HG03378 (cell line): ENCODE measurements around the gene CDRT4.
"Not testable (repeated sequence)": the region's sequence is repeated elsewhere in the genome, so short reads cannot be mapped to it uniquely, and the experiment has no call there.

Source experiments
- ATAC-seq: cut with Tn5 transposase; IDR thresholded peaks from one replicate; pipeline ENCODE4 v1.9.1; 2021; ENCODE audit warnings: mild to moderate bottlenecking, moderate library complexity; ENCODE audit not compliant: unreplicated experiment

Gene CDRT4

DNA sequence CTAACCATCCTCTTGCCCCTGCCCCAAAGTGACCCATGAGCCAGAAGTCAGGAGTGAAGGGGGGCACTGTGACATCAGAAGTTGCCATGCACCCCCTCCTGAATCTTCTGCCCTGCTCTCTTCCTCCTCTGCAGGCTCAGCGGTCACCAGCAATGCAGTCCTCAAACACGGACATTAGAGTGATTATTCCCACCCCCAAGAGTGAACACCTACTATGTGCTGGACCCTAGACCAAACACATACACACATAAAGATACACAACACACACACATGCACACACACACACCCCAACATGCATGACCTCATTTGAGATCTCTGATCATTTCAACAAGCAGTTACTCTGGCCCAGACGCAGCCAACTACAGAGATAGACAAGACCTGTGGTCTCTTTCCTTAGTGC is at the start of gene CDRT4:
TSS of gene CDRT4 (minus strand) at position 30 of the 400 bp plus-strand sequence. CDS start 27,383 bp downstream, outside the sequence.
- no peak for ATAC-seq

DNA sequence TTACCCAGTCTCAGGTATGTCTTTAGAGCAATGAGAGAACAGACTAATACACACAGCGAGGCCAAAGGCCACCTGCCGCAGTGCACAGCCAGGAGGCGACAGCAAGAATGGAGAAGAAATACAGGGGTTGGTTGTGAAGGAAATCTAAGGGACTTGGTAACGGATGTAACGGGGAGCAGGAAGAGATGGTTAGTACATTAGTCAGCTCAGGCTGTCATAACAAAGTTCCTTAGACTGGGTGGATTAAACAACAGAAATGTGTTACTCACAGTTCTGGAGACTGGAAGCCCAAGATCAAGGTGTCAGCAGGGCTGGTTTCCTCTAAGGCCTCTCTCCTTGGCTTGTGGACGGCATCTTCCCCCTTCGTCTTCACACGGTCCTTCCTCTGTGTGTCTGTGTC is 48.7 kb upstream of the CDRT4 start:
- ATAC-seq = no peak

DNA sequence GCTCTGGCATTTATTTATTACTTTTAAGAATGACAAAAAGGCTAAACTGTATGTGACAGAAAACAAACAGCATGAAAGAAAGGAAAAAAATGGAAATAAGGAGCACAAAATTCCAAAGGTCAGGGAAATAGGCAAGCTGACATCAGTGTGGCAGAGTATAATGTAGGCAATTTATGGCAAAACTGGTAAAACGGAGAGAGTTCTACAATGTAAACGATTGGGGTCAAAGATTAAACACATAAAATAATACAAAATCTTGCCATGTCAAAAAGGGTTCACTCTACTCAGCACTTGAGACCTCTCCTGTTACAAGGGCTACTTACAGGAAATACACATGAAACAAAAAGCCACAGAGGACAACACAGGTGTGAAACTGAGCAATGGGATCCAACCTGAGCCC is 47.0 kb upstream of the CDRT4 start:
- ATAC-seq = no peak

DNA sequence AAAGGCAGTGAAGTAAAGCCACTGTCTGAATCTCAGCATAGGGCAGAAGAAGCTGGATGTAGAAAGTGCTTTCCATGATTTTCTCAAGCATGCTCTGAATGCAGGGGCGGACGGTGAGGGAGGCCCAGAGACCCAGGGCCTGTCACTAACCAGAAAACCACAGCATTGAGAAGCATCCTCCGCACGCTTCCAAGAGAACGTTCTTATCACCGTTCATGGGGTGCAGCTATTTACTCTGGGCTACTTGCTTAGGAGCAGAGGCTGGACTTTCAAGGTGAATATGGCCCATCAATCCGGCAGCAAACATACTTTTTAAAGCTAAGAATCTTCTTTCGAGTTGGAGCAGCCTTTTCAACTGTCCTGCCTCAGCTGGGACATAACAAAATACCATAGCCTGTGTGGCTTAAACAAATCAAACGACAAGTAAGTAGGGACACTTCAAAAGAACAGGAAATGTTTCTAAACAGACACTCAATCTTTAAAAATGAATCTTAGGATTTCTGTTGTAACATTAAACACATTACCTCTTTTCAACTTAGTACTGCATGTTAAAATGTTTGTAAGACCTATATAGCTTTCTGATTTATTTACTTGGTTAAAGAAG is 46.5 kb upstream of the CDRT4 start:
- ATAC-seq = no peak

DNA sequence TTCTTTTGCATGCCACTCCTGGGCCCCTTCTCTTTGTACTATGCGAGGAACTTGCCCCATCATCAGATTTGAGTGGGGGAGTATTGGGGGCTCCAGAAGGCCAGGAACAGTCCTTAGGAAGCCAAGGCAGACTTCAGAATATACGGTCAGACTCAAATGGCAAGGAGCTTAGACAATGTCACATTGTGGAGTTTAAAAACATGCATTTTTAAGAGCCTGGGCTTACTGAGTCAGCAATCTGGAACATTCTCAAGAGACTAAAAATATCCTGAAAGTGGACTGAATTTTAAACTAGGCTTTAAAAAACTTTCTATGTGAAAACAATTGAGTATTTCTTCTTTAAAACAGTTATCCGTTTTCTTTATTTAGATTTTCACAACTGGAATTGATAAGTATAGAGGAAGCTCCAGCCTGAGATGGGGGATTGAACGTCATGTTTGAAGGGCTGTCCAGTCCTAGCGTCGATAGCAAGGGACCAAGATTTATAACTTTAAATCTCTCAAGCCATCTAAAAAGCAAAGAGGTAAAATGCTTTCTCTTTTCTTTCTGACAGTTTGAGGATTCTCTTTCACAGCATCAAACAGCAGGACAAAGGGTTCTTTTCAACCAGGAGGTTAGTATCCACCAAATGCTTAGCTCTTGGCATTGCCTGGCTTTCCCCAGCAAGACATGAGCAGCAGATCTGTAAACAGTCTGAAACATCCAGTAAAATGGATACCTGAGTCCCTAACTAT is 45.8 kb upstream of the CDRT4 start:
- no peak for ATAC-seq

DNA sequence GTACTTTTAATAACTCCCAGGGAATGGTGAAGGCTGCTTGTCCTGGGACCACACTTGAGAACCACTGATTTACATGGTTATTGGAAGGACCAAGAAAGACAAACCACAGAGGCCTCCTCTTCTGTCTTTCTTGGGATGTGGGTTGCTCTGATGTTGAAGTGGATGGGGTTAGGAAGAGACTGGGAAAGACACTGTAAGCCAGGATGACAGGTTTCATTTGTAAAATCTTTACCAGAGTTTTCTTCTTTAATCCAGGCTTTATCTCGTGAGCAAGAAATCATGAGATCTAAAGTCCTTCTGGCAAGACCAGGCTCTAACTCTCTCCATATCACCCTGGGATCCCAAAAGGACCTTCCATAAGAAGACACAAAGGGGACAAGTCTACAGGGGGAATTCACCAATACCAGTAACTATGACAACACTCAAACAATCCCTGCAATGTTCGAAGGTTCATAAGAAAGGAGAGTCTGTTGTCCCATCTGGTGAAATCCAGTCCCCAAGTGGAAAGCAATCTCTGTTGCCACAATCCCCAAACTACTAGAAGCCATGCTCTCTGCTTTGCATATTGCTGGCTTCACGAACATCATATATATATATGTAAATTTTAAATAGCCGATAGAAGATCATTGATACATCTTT is 44.8 kb upstream of the CDRT4 start:
- no peak for ATAC-seq

DNA sequence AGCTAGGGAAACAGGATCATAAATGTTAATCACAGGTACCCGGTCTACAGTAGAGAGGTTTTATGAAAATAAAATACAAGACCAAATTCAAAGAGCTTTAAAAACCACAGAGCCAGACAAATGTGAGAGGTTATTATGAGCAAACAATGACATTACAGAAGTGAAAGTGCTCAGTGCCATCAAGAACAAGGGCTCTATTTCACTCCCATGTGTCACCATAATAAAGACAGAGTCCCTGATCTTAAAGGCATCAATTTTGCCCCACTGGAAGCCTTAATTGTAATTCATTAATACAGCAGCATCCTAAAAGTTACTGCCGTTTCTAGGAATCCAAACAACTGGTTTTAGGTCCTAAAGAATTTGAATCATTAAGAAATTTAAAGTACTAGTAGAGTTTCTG is 43.7 kb upstream of the CDRT4 start:
- ATAC-seq = no peak

DNA sequence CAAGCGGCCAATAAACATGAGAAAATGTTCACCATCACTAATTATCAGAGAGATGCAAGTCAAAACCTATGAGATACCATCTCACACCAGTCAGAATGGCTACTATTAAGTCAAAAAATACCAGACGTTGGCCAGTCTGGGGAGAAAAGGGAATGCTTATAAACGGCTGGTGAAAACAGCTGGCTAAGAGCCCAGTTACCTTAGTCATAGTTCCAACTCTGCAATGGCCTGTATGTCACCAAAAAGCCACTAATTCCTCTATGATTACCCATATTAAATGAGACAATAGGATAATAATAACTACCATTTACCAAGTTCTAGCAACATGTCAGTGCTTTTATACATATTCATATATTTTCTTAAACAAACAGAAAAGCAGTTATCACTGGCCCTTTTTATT is 42.9 kb upstream of the CDRT4 start:
- no peak for ATAC-seq

DNA sequence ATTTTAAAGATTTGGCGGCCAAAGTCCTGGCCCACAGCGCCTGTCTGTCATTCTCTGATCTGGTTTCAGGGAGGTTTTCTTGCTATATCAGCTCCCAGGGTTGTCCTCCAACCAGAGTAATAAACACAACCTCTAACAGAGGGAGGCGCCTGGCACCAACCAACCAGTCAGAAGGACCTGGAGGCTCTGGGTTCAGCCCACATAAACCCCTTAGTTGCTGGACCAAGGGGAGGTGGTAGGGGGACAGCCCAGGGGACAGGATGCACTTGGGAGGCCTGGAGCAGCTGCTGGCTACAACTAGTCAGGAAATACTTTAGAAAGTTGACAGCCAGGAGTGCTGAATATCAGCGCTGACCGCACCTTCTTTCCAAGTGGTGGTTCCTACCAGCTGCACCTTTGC is 41.7 kb upstream of the CDRT4 start:
- no peak for ATAC-seq

DNA sequence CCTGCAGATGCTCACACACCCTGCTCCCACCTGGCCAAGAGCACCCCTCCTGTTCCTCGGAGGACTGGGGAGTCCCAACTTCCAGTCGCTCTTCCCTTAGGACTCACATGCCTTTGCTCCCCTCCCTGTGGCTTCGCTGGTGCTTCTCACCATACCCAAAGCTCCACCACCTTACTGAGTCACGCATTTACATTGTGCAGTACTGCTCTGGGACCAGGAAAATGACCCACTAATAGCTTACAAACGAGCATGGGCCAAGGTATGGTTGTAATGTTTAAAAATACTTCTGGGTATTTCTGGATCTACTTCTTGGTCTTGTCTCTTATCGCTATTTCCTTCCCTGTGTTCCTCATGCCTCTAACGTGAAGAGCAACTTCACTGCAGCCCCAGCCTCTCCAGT is 41.0 kb upstream of the CDRT4 start:
- ATAC-seq = no peak

DNA sequence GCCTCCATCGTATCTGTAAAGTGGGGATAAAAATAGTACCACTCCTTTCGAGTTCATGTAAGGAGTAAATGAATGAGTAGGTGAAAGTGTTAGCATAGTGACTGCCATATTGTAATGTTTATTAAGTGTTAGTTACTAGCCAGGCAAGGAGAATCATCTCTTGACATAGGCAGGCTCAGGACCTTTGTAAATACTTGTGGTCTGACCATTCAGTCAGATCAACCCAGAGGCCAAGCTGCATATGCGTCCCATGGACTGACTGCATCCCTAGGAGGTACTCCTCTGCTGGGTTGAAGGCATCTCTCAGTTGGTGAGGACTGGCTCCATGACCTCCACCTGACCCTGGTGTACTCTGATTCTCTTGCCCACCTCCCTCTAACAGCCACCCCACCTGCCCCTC is 40.5 kb upstream of the CDRT4 start:
- no peak for ATAC-seq

DNA sequence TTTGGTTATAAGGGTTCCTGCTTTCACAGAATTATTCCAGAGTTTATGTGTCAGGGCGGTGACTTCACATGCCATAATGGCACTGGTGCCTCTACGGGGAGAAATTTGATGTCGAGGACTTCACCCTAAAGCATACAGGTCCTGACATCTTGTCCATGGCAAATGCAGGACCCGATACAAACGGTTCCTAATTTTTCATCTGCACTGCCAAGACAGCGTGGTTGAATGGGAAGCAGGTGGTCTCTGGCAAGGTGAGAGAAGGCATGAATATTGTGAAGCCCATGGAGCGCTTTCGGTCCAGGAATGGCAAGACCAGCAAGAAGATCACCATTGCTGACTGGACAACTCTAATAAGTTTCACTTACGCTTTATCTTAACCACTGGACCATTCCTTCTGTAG is 39.6 kb upstream of the CDRT4 start:
- ATAC-seq = no peak

DNA sequence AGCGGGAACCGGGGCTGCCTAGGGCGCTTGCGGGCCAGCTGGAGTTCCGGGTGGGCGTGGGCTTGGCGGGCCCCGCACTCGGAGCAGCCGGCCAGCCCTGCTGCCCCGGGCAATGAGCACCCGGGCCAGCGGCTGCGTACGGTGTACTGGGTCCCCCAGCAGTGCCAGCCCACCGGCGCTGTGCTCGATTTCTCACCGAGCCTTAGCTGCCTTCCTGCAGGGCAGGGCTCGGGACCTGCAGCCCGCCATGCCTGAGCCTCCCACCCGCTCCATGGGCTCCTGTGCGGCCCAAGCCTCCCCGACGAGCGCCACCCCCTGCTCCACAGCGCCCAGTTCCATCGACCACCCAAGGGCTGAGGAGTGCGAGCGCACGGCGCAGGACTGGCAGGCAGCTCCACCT is 38.3 kb upstream of the CDRT4 start:
- not testable (repeated sequence) for ATAC-seq

DNA sequence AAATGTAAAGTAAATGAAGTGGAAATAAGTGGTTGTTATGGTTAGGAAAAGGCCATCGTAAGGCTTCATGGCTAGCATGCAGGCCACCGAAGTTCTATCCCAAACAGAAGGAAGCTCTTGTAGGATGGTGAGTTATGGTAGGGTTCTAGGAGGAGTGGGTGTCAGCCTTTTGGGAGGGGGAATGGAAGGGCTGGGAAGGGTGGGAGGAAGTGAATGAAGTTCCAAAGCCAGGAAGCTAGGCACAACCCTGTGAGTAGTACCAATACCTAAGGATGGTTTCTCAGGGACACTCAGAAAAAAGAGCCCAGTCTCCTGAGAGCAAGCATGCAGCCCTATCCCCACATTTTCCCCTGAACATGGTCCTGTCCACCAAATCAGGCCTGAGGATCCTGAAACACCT is 36.3 kb upstream of the CDRT4 start:
- ATAC-seq = no peak

DNA sequence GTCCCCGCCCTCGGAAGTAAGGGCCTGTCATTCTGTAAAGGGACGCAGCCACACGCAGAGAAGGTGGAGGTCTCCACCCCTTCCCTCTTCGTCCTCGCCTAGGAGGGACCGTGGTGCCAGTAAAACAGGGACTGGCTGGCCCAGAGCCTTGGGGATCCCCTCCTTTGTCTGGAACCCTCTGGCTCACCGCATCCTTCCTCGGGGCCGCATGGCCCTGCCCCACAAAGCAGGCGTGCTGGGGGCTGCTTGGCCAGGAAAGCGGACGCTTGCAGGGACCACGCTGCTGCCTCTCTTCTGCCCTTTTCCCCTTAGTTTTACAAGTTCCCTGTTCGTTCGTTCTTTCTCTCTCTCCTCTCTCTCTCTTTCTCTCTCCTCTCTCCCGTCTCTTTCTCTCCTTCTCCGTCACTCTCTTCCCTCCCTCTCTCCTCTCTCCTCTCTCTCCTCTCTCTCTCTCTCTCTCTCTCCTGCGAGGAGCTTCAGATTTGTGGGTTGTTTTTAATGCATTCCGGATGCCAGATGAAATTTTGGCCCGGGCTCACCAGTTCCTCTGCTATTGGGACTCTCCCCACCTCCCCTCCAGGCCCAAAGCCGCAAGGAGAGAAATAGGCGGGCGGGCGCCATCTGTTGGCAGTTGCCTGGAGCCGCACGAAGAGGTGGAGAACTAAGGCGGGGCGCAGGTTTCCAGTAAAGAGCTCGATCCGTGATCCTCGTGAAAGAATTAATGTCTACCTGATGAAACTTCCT is 35.1 kb upstream of the CDRT4 start:
- peak; percentile 73 for ATAC-seq

DNA sequence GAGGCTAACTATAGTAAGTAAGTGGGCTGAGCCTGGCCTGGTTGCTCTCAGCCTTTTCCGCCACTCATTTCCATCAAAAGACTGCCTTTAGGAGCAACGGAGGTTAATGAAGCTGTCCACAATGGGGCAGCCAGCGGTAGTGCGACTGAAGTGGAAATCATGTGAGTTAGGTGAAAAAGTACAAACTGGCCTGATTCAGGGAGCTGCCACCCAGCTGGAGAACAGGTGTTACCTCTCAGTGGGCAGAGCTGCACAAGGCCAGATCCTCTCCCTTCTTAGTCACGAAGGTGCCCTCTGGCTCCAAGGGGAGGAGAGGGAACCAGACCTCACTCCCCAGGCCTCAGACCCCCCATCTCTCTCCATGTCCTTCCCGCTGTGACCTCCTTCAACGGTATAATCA is 34.4 kb upstream of the CDRT4 start:
- ATAC-seq = no peak

DNA sequence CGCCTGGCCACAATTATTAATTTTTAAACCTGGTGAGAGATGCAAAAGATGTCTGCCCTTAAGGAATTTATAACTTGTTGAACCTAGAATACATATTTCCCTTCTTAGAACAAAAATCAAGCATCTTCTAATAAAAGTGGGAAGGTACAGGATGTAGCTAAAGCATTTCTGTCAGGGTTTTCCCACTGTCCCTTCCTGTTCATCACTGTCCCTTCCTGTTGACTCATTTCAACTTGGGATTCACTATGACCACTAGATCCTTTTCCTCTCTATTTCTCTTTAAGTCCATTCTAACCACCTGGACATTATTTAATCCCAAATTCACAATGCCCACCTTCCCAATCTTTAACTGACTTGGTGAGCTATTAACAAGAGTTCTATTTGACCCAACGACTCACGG is 33.9 kb upstream of the CDRT4 start:
- no peak for ATAC-seq

DNA sequence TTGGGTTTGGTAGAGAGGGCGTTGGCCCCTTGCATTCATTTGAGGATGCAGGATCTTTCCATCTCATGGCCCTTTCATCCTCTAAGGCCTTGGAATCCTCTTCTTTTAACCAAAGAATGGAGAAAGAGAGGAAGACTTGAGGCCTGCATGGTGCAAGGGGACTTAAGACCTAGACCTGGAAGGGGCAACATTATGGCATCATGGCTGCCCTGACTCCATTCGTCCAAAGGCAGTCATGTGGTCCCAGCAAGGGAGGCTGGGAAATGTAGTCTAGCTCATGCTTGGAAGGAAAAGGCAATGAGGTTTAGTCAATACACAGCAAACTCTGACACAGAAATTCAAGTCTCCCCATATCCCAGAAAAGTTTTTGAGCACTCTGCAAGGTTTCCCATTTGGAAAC is 30.7 kb upstream of the CDRT4 start:
- no peak for ATAC-seq

DNA sequence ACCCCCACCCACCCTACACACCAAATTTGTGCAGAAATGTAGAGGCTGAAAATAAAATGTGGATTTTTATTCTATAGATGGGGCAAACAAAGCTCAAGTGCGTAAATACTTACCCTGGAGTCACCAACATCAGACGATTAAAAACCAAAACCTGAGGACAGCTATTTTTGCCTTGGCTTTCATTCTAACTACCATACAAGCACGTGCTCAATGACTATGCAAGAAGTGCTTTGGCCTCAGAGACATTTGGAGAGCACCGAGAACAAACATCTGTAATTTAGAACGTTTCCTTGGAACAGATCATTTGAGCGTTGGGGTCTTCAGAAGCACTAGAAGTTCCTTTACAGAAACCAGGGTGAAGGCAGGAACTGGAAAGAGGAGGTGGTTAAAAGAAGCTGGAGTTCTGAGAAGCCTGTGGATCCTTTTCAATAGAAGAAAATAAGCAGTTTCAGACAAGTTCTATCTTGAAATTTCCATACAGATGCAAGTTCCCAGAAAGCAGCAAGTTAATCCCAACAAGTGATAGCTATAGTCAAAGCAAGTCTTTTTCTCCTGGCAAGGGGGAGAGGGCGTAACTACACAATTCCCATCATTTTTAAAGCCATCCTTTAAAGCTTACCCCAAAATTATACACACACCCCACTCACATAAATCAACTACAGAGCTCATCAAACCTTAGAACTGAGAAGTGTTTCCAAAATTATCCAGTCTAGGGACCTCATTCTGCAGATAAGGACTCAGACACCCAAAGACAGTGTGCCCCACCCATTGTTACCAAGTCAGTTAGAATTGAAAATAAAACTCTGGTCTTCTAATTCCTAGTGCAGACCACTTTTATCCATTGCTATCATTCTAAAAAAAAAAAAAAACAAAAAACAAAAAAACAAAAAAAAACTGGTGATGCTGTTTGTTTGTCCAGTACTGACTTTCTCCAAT is 29.6 kb upstream of the CDRT4 start:
- no peak for ATAC-seq

DNA sequence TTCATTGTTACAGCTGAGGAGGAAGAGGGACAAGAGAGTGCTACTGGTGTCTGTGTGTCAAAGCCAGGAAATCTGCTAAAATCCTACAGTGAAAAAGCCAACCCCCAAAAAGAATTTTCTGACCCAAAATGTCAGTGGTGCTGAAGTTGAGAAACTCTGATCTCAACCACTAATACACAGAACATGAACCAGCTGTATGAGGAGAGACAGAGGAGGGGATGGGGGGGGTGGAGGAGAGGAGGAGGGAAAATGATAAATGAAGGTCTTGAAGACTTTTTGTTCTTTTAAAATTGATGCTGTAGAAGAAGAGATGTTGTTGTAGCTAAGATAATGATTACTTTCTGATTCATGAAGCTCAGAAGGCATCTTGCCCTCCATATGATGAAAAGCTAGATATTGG is 27.4 kb upstream of the CDRT4 start:
- no peak for ATAC-seq

DNA sequence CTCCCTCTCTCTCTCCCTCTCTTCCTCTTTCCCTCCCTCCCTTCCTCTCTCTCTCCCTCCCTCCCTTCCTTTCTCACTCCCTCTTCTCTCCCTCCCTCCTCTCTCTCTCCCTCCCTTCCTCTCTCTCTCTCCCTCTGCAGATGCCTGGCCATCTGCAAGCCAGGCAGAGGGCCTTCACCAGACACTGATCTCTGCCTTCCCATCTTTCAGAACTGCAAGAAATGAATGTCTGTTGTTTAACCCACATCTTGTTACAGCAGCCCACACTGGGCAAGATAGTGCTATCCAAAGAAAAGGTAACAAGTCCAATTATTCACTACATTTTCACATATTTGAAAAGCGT is 26.2 kb upstream of the CDRT4 start:
- ATAC-seq = no peak
